Hepatocyte (in vitro differentiated cells): Measurements from ENCODE around the gene GNG12. TPM values are rescaled to one million over a fixed set of nuclear protein-coding genes. Genes with fewer than 3 reads are reported as not detected.

ENCODE experiments used
- DNase-seq: peaks from one replicate; pipeline ENCODE4 v3.0.0-alpha.2; 2016; ENCODE audit warnings: low spot score
- H2AFZ ChIP-seq: fragments of 200-600 bp; sonication (generic); 2 replicates; pipeline ENCODE4 v1.6.0; 2016; ENCODE audit warnings: antibody characterized with exemption, mild to moderate bottlenecking
- H3K27ac ChIP-seq: fragments of 200-600 bp; sonication (generic); 2 replicates; pipeline ENCODE4 v1.5.1; 2016; ENCODE audit warnings: mild to moderate bottlenecking
- H3K27me3 ChIP-seq: fragments of 200-600 bp; sonication (generic); 2 replicates; pipeline ENCODE4 v1.6.1; 2016
- H3K36me3 ChIP-seq: fragments of 200-600 bp; sonication (generic); replicated peaks from 2 replicates; pipeline ENCODE4 v1.5.1; 2016; ENCODE audit warnings: low read depth; ENCODE audit not compliant: insufficient read depth
- H3K4me1 ChIP-seq: fragments of 200-600 bp; sonication (generic); 2 replicates; pipeline ENCODE4 v1.5.1; 2016; ENCODE audit warnings: mild to moderate bottlenecking, moderate library complexity; ENCODE audit not compliant: insufficient read depth
- H3K4me2 ChIP-seq: fragments of 200-600 bp; sonication (generic); 2 replicates; pipeline ENCODE4 v1.6.0; 2016
- H3K4me3 ChIP-seq: fragments of 200-600 bp; sonication (generic); 2 replicates; pipeline ENCODE4 v1.5.1; 2016; ENCODE audit warnings: mild to moderate bottlenecking
- H3K79me2 ChIP-seq: fragments of 200-600 bp; sonication (generic); 2 replicates; pipeline ENCODE4 v1.6.0; 2017; ENCODE audit warnings: mild to moderate bottlenecking
- H3K9me2 ChIP-seq: fragments of 200-600 bp; sonication (generic); replicated peaks from 2 replicates; pipeline ENCODE4 v1.6.0; 2017; ENCODE audit warnings: mild to moderate bottlenecking; ENCODE audit not compliant: insufficient read depth
- H3K9me3 ChIP-seq: fragments of 200-600 bp; sonication (generic); 2 replicates; pipeline ENCODE4 v1.5.1; 2016; ENCODE audit warnings: low read depth, mild to moderate bottlenecking
- H4K20me1 ChIP-seq: fragments of 200-600 bp; sonication (generic); 2 replicates; pipeline ENCODE4 v1.6.0; 2016; ENCODE audit warnings: mild to moderate bottlenecking; ENCODE audit not compliant: insufficient read depth, poor library complexity, severe bottlenecking
- CTCF ChIP-seq: fragments of 200-600 bp; sonication (generic); IDR thresholded peaks from 2 replicates; pipeline ENCODE4 v1.5.1; 2016; ENCODE audit warnings: antibody characterized with exemption, mild to moderate bottlenecking; ENCODE audit not compliant: poor library complexity
- EZH2 ChIP-seq: fragments of 200-600 bp; sonication (generic); IDR thresholded peaks from 2 replicates; pipeline ENCODE4 v1.6.1; 2016; ENCODE audit warnings: antibody characterized with exemption, mild to moderate bottlenecking, borderline replicate concordance
- EZH2phosphoT487 ChIP-seq: fragments of 200-600 bp; sonication (generic); IDR thresholded peaks from one replicate; pipeline ENCODE4 v1.6.1; 2018; ENCODE audit warnings: antibody characterized with exemption, mild to moderate bottlenecking, low read depth, moderate library complexity; ENCODE audit not compliant: unreplicated experiment, severe bottlenecking
- WGBS: methylation state at CpG from one replicate; pipeline ENCODE4 v1.1.6; 2016; ENCODE audit warnings: low lambda C conversion rate; ENCODE audit errors: missing lambda C conversion rate; 5-methylcytosine and 5-hydroxymethylcytosine counted together
- polyA plus RNA-seq: library from polyadenylated mRNA; unstranded; fragments of >200 nt; fragmentation: Nextera tagmentation; extraction: Ambion mirVana; gene quantifications from 2 replicates; pipeline ENCODE4 v1.2.1, GENCODE V29; 2016
- total RNA-seq: library from RNA; depleted of rRNA; stranded (reverse); fragments of >200 nt; gene quantifications from 2 replicates; pipeline ENCODE4 v1.2.3, GENCODE V29; 2014

Gene GNG12
- total and polyA plus RNA-seq, 2 experiments from 2014 or later: 49.6 to 108 TPM

DNA sequence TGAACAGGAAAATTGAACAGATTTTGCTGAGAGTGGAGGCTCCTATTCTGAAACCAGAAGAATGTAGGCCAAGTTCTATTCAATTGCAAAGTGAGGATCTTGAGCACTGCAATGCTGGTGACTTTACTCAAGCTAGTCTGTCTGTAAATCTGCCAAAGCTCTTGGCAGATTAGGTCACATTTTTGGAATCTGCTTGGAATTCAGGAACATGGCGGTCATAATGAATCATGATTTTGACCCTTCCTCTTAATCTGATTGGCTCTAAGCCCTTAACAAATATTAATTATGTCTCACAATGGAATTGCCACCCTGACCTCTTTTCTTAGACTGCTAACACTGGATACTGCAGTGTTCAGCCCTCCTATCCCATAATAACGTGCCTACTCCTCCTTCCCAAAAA is 7.2 kb upstream of the GNG12 start:
- Histone ChIP-seq H3K27me3 (no peaks in the 10 kb centered on the region), H4K20me1 (no peaks in the 10 kb centered on the region), H3K79me2 (no peaks in the 10 kb centered on the region), H2AFZ (no peak overlapping the region), H3K36me3 (no peaks in the 10 kb centered on the region), H3K9me3 (no peaks in the 10 kb centered on the region), H3K4me2 (no peak overlapping the region), H3K27ac (no peak overlapping the region), H3K4me3 (no peak overlapping the region), H3K9me2 (no peaks in the 10 kb centered on the region), H3K4me1 (no peaks in the 10 kb centered on the region)
- TF ChIP-seq CTCF: no peak
- TF ChIP-seq EZH2: no peak
- no peak for TF ChIP-seq EZH2phosphoT487
- no peak for DNase-seq
- 79% methylated on average over 2 of the region's 2 CpGs for WGBS

- H3K27ac ChIP-seq: no peak overlapping the region
- H3K4me3 ChIP-seq: no peak overlapping the region
- no peaks in the 10 kb centered on the region for H3K79me2 ChIP-seq
- H3K4me1 ChIP-seq: no peaks in the 10 kb centered on the region
- no peak overlapping the region for H3K4me2 ChIP-seq
- no peaks in the 10 kb centered on the region for H4K20me1 ChIP-seq
- 97% methylated on average over 2 of the region's 2 CpGs for WGBS
- no peaks in the 10 kb centered on the region for H3K9me2 ChIP-seq
- TF ChIP-seq EZH2phosphoT487: no peak
- no peak for TF ChIP-seq CTCF
- TF ChIP-seq EZH2: no peak
- H3K36me3 ChIP-seq: no peaks in the 10 kb centered on the region
- H3K9me3 ChIP-seq: no peaks in the 10 kb centered on the region
- H2AFZ ChIP-seq: no peak overlapping the region
- no peak for DNase-seq
- no peaks in the 10 kb centered on the region for H3K27me3 ChIP-seq
These were observed 6.6 kb upstream of the GNG12 start for GRCh38 chr1:67839826-67840225.

DNA sequence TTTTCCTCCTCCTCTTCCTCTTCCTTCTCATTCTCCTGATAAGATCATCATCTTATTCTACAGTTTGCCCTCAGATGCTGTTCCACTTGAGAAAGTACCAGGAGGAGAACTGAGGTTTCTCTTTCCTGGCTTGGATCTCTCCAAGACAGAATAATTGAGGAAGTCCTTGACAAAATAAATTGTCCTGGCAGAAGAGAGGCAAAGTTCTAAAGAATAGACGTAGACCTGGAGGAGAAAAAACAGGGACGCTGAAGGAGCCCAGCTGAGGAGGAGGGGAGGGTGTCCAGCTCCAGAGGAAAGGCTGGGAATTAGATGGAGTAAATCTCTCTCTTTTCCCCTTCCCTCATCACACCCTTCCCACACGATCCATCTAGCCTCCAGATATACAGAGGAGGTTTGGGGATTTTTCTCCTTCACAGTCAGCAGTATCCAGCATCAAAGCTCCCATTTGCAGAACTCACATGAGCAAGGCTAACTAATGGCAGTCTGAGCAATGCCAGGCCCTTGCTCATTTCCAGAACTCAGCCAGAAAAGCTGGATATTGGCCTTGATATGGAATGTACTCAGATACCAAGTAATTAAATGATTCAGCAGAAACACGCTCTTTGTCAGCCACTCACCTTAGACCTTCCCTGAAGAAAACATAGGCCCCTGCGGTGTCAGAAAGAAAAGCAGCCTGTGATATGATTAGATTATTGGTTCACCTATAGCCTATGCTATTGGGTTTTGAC is 5.1 kb upstream of the GNG12 start:
- Histone ChIP-seq H3K4me1 (peaks cover 8% of the 10 kb centered on the region), H3K79me2 (no peaks in the 10 kb centered on the region), H3K4me3 (no peak overlapping the region), H3K27ac (no peak overlapping the region), H3K9me3 (no peaks in the 10 kb centered on the region), H3K27me3 (no peaks in the 10 kb centered on the region), H3K9me2 (no peaks in the 10 kb centered on the region), H3K36me3 (no peaks in the 10 kb centered on the region), H3K4me2 (no peak overlapping the region), H4K20me1 (no peaks in the 10 kb centered on the region), H2AFZ (no peak overlapping the region)
- 57% methylated on average over 5 of the region's 5 CpGs for WGBS
- no peak for DNase-seq
- TF ChIP-seq EZH2phosphoT487: no peak
- no peak for TF ChIP-seq EZH2
- TF ChIP-seq CTCF: no peak
